CD4-positive, alpha-beta T cell treated with Interleukin-15 for 4 hours (primary cell): ENCODE results near the gene FSTL1.

Experiments
- DNase-seq: peaks from one replicate; pipeline ENCODE4 v3.0.0-alpha.2; 2020; ENCODE audit warnings: low spot score

The FSTL1 gene

DNA sequence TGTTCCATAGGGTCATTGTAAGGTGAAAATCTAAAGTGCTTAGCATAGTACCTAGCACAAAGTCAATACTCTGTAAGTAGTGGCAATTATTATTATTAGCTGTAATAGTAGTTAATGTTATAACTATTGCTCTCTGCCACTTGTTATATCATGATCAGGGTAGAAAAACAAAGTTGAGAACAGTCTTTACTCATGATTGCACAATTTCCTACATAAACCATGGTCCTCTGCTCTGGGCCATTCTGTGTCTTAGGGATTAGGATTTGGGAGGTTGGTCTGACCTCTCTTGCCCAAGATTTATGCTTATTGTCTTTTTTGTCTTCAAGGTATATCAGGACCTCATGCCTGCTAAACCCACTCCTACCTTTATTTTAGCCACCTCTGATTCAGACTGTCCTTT lies 97.3 kb downstream of the FSTL1 start:
- DNase-seq, result no peak

DNA sequence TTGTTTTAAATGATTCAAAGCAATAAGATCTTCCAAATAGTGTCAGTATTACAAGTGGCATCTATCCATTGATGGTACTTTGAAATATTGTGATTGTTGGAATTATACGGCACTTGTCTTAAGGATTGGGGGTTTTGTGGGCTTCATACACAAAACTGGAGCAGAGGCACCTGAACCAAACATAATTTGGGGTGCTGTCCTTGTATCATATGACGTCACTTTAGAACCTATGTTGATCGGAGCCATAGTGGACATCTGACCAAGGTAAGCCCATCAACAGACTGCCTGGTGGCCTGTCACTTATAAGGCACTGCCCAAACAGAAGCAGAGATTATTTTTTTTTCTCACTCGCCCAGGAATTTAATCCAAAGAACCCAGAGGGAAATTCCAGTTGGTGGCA lies 98.8 kb downstream of the FSTL1 start:
- DNase-seq, result no peak

DNA sequence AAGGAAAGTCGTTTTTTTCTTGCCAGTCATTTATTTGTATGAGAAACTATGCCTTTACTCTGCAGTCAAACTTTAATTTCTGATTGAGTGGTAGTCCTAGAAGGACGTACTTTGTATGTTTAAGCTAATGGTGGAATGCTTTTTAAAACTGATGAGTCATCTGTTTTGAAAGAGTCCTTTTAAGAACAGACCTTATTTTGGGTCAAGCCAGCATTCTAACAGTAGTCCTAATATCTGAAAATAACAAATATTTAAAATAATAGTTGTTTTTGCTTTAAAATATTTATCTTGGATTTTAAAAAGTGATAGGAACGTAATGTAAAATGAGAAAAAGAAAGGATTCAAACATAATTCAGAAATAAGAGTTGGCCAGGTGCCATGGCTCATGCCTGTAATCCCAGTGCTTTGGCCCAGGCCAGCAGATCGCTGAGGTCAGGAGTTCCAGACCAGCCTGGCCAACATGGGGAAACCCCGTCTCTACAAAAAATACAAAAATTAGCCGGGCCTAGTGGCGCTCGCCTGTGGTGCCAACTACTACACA lies 100.3 kb downstream of the FSTL1 start:
- DNase-seq, result no peak

DNA sequence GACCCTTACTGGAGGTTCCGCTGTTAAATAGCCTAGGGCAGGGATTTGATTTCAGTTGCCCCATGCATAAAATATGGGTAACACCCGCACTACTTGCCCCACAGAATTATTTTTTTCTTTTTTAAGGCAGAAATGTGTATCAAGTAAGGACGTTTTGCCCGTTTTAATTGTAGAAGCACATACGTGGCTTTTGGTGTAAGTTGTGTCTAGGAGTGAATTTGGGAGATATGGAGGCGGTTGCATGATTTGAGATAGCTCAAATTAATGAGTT lies 101.0 kb downstream of the FSTL1 start:
- DNase-seq, result no peak

DNA sequence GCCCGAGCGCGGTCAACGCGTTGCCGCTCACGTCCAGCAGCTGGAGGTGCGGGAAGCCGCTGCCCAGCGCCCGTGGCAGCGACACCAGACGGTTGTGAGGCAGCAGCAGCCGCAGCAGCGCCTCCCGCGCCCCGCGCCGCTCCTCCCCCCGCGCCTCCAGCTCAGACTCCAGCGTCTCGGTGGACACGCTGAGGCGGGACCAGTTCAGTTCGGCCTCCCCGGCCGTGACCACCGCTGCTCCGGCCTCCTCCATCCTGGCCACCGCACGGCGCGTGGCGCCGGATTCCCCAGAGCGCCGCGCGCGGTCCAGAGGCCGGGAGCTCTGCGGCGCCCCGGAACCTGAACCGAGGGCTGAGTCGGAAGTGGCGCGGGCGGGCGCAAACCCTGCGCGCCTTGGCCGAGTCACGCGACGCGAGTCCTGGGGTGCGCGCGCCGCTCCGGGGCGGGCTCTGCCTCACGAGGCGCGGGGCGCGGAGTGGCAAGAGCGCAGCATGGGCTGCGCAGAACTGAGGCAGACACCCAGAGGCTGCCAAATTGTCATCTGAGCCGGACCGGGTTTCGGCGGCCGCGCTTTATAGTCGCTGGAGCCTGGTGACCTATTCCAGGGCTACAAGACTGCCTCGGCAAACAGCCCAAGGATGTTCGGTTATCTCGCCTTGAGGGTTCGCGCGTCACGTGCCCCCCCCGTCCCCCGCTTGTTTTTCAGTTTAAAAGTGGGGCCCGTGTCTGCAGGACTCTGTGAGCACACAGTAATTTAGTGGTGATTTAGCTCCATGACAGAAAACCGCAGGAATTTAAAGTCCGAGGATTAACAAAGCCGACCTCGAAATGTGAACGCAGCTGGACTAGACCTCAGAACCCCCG lies 101.6 kb downstream of the FSTL1 start, which contains the start of gene LRRC58:
Gene LRRC58, minus strand, starts transcription at position 364 of the 864 bp plus-strand sequence. Its CDS starts 111 bp downstream, at position 253.
- DNase-seq, result peak; percentile 88

DNA sequence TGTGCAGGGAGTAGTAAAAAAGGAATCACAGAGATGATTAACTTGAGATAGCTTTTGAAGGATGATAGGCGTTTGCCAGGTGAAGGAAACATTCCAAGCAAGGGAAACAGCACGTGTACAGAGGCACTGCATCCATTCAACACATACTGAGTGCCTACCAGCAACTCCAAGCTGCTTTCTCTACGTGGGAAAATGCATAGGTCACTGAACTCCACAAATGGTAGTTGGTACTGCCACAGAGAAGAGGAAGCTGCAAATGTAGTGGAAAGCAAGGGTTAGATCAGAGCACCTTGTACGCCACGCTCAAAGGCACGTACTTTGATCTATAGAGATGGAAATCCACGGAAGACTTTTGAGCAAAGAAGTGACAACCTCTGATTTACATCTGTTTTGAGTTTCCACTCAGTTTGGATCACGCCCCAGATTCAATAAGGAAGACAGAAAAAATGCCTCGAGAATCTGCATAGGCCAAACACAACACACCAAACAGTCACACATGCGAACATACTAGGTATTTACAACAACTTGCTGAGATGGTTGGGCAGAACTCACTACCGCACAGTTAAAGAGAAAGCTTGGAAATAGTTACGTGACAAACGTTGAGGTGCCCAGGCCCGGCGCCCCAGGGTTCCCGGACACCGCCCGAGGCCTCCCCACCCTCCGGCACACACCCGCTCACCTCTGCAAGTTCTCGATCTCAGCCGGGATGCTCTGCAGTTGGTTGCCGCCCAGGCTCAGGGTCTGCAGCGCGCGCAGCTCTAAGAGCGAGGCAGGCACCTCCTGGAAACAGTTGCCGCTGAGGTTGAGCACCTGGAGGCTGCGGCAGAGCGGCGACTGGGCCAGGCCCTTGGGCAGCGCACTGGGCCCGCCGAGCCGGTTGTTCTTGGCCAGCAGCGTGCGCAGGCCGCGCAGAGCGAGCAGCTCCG lies 102.5 kb downstream of the FSTL1 start:
- peak; percentile 59 for DNase-seq

DNA sequence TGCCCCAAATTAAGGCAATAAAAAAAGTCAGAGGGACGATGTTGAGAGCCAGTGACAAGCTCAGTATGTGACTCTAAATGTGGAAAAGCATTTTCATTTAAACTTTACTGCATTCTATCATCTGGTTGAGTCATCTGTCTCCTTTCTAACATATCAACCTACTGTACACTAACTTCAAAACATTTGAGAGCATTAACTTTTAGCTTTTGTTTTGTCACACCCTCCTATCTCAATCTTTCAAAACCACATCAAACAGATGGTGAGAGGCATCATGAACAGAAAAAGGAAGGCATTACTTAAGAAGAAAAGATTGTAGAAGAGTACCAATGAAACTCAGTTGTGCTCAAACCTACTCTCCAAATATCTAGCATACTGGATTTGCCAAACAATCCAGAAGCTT lies 106.4 kb downstream of the FSTL1 start:
- DNase-seq, result peak; percentile 64
